HepG2 (cell line): ENCODE data around the gene MISFA.

Experiments used
- HMG20A ChIP-seq: IDR thresholded peaks from 2 replicates; pipeline ENCODE4 v1.6.1; 2016; ENCODE audit warnings: borderline replicate concordance
- KLF11 ChIP-seq: IDR thresholded peaks from 2 replicates; pipeline ENCODE4 v1.6.1; 2016; ENCODE audit warnings: missing compliant biosample characterization
- NR1H2 ChIP-seq: sonication (generic); formaldehyde crosslinking; IDR thresholded peaks from 2 replicates; pipeline ENCODE4 v1.8.1; 2022; ENCODE audit warnings: low read depth, missing genetic modification reagents, borderline replicate concordance
- PAX8 ChIP-seq: sonication (generic); formaldehyde crosslinking; IDR thresholded peaks from 2 replicates; pipeline ENCODE4 v1.8.0; 2022; ENCODE audit warnings: mild to moderate bottlenecking, missing genetic modification reagents, borderline replicate concordance
- RFX5 ChIP-seq: IDR thresholded peaks from 2 replicates; pipeline ENCODE4 v1.6.1; 2011; ENCODE audit warnings: low read depth, low read length, improper control_type of control experiment
- ZNF274 ChIP-seq: sonication (generic); formaldehyde crosslinking; IDR thresholded peaks from 2 replicates; pipeline ENCODE4 v1.5.1; 2020; ENCODE audit warnings: mild to moderate bottlenecking, missing genetic modification reagents
- ZNF296 ChIP-seq: sonication (generic); formaldehyde crosslinking; conservative IDR thresholded peaks from 2 replicates; pipeline ENCODE4 v1.5.0; 2020; ENCODE audit warnings: mild to moderate bottlenecking, missing genetic modification reagents
- ZNF329 ChIP-seq: sonication (generic); formaldehyde crosslinking; IDR thresholded peaks from 2 replicates; pipeline ENCODE4 v1.9.0; 2021; ENCODE audit warnings: low read depth, mild to moderate bottlenecking, missing genetic modification reagents
- TF ChIP-seq, protein P1 (sequence below): sonication (generic); formaldehyde crosslinking; IDR thresholded peaks from 2 replicates; pipeline ENCODE4 v1.5.0; 2020; ENCODE audit warnings: mild to moderate bottlenecking, missing genetic modification reagents, moderate library complexity

DNA sequence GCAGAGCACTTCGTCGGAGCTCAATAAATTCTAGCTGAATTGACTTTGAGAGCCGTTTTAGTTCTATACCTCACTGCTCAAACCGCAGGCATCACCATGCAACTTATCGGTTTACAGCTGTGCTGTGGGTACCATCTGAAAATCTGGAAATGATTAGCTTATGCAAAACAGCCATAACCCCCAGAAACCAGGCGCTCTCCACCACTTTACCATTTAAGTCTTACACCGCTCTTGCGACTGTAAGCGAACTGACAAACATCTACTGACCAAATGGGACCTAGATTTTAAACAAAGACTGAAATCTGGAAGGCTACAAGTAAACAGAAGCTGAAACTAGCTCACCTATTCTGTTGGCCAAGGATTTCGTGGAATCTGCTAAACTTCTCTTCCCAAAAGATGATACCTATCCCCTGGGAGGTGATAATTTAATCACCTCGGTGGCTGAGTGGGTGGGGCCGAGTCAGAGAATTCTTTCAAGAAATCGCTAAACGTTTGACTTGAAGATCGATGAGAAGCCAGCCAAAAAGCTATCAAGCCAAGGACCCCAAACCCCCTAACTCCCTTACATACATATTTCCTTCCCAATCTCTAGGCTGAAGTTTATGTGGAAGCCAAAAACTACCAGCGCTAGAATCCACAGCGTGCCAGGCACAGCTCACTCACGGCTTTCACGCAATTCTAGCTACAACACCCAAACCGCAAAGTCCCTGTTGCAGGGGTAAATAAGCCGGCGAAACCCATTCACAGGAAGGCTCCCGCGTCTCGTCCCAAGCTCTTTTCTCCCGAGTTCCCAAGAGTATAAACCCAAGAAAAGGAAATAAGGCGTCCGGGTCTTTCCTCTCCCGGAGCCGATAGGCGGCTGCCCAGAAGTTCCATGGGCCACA, 33.9 kb downstream of the MISFA start:
- TF ChIP-seq HMG20A (CRISPR knock-in tag) (no peak), ZNF274 (CRISPR knock-in tag) (no peak), ZNF296 (CRISPR knock-in tag) (no peak), NR1H2 (CRISPR knock-in tag) (no peak), RFX5 (no peak), ZNF329 (CRISPR knock-in tag) (no peak), KLF11 (CRISPR knock-in tag) (no peak), PAX8 (CRISPR knock-in tag) (no peak)
- TF ChIP-seq, protein P1, sequence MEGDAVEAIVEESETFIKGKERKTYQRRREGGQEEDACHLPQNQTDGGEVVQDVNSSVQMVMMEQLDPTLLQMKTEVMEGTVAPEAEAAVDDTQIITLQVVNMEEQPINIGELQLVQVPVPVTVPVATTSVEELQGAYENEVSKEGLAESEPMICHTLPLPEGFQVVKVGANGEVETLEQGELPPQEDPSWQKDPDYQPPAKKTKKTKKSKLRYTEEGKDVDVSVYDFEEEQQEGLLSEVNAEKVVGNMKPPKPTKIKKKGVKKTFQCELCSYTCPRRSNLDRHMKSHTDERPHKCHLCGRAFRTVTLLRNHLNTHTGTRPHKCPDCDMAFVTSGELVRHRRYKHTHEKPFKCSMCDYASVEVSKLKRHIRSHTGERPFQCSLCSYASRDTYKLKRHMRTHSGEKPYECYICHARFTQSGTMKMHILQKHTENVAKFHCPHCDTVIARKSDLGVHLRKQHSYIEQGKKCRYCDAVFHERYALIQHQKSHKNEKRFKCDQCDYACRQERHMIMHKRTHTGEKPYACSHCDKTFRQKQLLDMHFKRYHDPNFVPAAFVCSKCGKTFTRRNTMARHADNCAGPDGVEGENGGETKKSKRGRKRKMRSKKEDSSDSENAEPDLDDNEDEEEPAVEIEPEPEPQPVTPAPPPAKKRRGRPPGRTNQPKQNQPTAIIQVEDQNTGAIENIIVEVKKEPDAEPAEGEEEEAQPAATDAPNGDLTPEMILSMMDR: no peak
